GM19463 (cell line): ENCODE measurements around the gene SFMBT2.
"Not testable (repeated sequence)": the region's sequence is repeated elsewhere in the genome, so short reads cannot be mapped to it uniquely, and the experiment has no call there.

Source experiments
- ATAC-seq: cut with Tn5 transposase; IDR thresholded peaks from one replicate; pipeline ENCODE4 v1.9.1; 2021; ENCODE audit warnings: mild to moderate bottlenecking, moderate library complexity; ENCODE audit not compliant: unreplicated experiment

Gene SFMBT2

GRCh38 chr10:7193369-7193768 is 217.5 kb downstream of the SFMBT2 start:
- ATAC-seq, result no peak

DNA sequence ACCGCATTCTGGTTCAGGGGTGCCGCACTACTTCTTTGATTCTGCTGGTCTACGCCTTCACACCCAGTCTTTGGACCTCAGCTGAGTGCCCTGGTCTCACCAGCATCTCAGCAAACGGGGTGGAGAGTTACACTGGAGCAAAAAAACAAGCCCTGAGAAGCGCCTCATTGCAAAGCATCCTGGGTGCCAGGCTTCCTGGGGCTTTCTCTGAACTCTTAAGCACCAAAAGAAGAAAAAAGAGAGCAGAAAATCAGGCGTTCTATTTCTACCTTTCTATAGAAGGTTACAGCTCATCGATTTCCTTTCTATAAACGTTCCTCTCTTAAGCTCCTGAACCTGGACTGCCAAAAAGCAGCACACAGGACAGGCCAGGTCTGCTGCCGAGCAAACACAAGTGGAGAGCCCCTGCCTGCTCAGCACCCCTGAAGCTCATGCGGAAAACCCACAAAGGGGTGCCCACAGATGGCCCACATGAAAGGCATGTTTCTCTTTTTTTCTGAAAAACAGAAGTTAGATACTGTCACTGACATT is 217.9 kb downstream of the SFMBT2 start:
- ATAC-seq, result no peak

DNA sequence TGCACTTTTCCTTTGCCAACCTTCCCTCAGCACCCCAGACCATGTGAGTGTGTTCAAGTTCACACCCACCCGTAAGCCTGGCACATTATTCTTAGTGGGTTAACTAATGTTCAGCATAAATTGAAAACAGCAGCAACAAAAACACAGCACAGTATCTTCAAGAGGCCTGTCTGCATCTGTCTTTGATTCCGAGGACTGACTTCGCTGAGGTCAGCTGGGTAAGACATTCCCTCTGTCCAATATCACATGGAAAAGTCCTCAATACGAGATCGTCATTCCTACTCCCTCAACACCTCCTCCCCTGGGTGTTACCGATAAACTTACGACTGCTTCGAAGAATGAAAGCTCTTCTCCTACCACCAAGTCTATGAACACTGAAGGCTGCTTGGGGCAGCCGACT is 218.8 kb downstream of the SFMBT2 start:
- ATAC-seq, result no peak

DNA sequence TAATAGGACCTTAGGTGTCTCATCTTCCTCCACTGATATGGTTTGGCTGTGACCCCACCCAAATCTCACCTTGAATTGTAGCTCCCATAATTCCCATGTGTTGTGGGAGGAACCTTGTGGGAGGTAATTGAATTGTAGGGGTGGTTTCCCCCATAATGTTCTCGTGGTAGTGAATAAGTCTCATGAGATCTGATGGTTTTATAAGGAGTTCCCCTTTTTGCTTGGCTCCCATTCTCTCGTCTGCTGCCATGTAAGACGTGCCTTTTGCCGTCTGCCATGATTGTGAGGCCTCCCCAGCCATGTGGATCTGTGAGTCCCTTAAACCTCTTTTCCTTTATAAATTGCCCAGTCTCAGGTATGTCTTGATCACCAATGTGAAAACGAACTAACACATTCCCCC is 220.1 kb downstream of the SFMBT2 start:
- ATAC-seq, result not testable (repeated sequence)

- no peak for ATAC-seq
These were observed 220.9 kb downstream of the SFMBT2 start for GRCh38 chr10:7189909-7190308.

DNA sequence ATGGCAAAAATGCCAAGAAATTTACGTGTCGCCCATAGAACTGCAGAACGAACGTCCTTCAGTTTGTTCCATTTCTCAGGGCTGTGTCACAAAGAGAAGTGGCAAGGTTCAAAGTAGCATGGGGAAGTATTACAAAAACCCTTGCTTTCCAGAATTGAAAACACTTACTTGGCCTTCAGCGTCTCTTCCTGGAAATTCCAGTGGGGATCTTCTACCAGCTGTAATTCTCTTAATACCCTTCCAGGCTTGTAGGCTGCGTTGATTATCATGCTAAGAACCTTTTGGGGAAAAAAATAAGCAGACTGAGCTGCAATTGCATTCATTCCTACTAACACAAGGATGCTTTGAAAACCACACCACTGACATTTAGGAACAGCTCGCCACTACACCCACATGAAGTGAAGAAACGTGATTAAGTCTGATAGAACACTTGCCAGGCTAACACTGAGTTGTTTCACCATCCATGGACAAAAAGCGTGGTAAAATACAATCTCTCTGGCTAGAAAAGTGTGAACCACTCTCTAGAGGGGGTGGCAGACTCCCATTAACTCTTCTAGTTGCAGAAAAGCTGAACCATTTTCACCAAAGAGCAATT is 222.3 kb downstream of the SFMBT2 start:
- no peak for ATAC-seq

GRCh38 chr10:7186387-7187018 is 224.3 kb downstream of the SFMBT2 start:
- no peak for ATAC-seq

DNA sequence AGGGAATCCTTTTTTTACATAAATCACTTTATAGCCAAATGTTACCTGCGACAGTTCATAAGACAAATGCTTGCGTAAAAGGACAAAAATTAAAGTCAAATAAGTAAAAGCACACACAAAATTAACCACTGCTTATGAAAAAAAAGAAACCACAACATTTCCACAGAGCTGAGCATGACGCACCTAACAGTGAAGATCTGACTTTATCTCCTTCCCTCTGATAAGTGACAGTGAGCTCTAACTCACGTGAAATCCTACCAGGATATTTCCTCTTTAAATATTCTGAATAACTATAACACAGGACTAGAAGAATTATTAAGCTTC is 225.5 kb downstream of the SFMBT2 start:
- no peak for ATAC-seq

- no peak for ATAC-seq
These were observed 226.0 kb downstream of the SFMBT2 start for GRCh38 chr10:7184660-7185366.

DNA sequence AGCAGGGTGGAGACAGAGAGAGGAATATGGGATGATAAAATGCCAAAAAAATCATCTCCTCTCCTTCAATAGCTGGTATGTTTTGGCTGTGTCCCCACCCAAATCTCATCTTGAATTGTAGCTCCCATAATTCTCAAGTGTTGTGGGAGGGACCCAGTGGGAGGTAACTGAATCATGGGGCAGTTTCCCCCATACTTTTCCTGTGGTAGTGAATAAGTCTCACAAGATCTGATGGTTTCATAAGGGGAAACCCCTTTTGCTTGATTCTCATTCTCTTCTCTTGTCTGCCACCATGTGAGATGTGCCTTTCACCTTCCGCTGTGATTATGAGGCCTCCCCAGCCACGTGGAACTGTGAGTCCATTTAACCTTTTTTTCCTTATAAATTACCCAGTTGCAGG is 226.7 kb downstream of the SFMBT2 start:
- ATAC-seq, result not testable (repeated sequence)

DNA sequence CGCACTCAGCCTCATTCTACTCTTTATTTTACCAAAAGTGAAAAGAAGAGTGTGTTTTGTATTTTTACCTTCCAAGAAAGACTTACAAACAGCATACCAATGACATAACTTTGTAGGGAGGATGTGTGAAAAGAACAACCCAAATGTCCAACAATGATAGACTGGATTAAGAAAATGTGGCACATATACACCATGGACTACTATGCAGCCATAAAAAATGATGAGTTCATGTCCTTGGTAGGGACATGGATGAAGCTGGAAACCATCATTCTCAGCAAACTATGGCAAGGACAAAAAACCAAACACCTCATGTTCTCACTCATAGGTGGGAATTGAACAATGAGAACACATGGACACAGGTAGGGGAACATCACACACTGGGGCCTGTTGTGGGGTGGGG is 228.5 kb downstream of the SFMBT2 start:
- not testable (repeated sequence) for ATAC-seq

GRCh38 chr10:7181420-7181819 is 229.4 kb downstream of the SFMBT2 start:
- no peak for ATAC-seq

- ATAC-seq, result no peak
These were observed 231.3 kb downstream of the SFMBT2 start for GRCh38 chr10:7179536-7179935.

- ATAC-seq, result no peak
These were observed 236.9 kb downstream of the SFMBT2 start for GRCh38 chr10:7173948-7174347.

GRCh38 chr10:7171825-7172224 is 239.0 kb downstream of the SFMBT2 start:
- no peak for ATAC-seq

DNA sequence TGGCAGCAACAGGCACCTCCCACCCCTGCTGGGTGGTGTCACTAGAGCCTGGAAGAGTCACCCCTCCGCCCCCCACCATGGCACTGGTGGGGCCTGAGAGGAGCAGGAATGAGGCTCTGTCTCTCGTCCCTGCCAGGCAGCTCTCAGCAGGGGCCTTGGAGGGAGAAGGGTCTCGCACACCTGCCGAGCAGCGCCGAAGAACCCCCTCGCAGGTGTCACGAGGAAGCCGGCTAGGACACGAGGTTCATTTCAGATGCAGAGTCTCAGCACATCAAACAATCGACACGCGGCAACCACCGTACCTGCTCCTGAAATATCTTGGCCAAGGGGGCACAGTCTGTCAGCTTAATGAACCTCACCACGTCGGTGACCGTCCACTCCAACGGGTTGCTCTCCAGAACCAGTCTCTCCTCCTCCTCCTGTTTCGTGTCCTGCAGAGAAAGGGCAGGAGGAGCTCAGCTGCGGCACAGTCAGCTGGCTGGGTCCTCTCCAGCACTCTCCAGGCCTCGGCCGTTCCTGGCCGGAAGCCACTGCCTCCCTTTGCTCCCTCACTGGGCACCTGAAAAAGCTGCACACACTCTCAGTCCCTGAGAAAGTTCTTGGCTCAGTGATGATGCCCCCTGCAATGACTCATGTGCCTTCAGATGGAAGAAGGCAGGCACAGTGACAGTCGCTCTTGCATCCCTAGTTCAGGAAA is 240.1 kb downstream of the SFMBT2 start:
- ATAC-seq, result no peak

GRCh38 chr10:7168414-7168813 is 242.4 kb downstream of the SFMBT2 start:
- ATAC-seq, result no peak

DNA sequence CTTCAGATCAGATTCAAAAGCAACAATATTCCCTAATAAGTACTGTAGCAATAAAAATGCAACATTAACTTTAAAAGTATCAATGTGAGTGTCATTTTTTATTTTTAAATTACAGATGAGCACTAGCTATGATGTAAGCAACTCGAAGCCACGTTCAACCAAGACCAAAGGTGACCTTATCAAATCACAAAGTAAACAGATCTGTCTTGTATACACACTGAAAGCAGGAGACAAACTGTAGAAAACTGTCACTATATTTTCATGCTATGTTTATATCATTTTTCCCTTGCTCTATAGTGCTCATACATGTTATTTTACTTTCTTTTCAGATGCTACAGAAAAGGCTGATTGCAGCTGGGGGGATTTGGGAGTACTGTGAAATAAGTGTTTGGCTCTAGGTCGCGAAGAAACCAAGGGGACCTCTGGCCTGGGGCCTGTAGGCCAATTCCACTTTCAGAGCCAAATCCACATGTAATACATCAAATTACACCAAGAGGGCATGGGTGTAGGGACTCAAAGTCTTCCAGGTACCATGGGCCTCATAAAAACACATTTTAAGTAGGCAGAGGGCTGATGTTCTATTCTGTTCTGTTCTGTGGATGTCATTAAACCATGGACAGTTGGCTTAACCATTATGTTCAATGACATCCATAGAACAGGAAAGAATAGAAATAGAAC is 245.2 kb downstream of the SFMBT2 start:
- no peak for ATAC-seq

- no peak for ATAC-seq
These were observed 245.9 kb downstream of the SFMBT2 start for GRCh38 chr10:7164955-7165354.

DNA sequence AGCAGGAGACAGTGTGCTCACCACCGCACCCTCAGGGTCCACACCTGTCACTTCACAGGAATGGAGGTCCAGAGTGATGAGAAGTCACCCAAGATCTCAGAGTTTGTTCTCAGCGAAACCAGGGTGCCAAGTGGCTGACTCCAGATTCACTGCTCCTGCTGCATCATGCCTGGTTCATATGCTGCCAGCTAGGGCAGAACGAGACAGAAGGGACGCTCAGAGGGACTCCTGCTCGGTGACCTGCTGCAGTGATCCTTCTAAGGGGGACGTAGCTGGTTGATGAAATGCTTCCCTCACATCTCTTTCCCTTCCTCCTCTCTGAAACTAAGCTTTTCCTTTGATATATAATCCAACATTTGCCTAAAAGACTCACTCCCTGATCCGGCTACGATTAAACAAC is 248.5 kb downstream of the SFMBT2 start:
- no peak for ATAC-seq
